Neural crest cell (in vitro differentiated cells): ENCODE results near the gene SPRR1A. TPM values are rescaled to one million over a fixed set of nuclear protein-coding genes. Genes with fewer than 3 reads are reported as not detected.

Experiments
- DNase-seq: peaks from one replicate; pipeline ENCODE4 v3.0.0; 2021; ENCODE audit warnings: low read depth, mixed read lengths, low spot score
- H3K27ac Mint-ChIP-seq: one replicate; pipeline ENCODE4 v1.8.0; 2021; ENCODE audit warnings: mild to moderate bottlenecking, mixed read lengths; ENCODE audit not compliant: unreplicated experiment
- H3K27me3 Mint-ChIP-seq: 2 replicates; pipeline ENCODE4 v1.8.0; 2021; ENCODE audit warnings: low read depth, mild to moderate bottlenecking, mixed read lengths
- H3K36me3 Mint-ChIP-seq: 2 replicates; pipeline ENCODE4 v1.8.0; 2021; ENCODE audit warnings: low read depth, mild to moderate bottlenecking, mixed read lengths
- H3K4me1 Mint-ChIP-seq: 2 replicates; pipeline ENCODE4 v1.8.0; 2021; ENCODE audit warnings: mixed read lengths
- H3K4me3 Mint-ChIP-seq: one replicate; pipeline ENCODE4 v1.8.0; 2021; ENCODE audit warnings: mild to moderate bottlenecking, mixed read lengths
- H3K9me3 Mint-ChIP-seq: 2 replicates; pipeline ENCODE4 v1.8.0; 2021; ENCODE audit warnings: mixed read lengths
- total RNA-seq: library from RNA; stranded (reverse); gene quantifications from 2 replicates; pipeline ENCODE4 v1.2.1, GENCODE V29; 2021
- TF ChIP-seq, protein P1 (sequence below): fragments of 200-600 bp; sonication (generic); conservative IDR thresholded peaks from 2 replicates; pipeline ENCODE4 v1.5.0; 2021; ENCODE audit warnings: antibody characterized with exemption, mild to moderate bottlenecking

SPRR1A gene
- total RNA-seq, 1 donor from 2014 or later, result not detected

DNA sequence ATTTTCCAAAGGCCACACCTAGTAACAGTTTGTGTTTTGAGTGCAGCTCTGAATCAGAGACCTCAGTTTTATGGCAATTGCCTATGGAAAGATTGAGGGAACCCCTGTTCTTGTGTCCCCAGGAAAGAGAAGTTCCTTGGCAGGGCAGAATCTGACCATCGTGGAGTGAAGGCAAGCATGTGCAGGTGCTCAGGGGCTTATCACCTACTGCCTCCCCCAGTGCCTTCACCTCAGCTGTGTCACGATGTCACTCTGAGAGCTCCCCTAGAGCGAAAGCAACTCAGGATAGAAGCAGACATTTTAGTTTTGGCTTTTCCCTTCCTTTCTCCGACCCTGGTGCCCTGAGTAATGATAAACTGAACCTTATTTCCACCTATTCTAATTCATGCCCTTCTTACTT, 1.8 kb upstream of the SPRR1A start:
- no peak overlapping the region for H3K27ac Mint-ChIP-seq
- no peaks in the 10 kb centered on the region for H3K36me3 Mint-ChIP-seq
- no peaks in the 10 kb centered on the region for H3K4me1 Mint-ChIP-seq
- TF ChIP-seq, protein P1, sequence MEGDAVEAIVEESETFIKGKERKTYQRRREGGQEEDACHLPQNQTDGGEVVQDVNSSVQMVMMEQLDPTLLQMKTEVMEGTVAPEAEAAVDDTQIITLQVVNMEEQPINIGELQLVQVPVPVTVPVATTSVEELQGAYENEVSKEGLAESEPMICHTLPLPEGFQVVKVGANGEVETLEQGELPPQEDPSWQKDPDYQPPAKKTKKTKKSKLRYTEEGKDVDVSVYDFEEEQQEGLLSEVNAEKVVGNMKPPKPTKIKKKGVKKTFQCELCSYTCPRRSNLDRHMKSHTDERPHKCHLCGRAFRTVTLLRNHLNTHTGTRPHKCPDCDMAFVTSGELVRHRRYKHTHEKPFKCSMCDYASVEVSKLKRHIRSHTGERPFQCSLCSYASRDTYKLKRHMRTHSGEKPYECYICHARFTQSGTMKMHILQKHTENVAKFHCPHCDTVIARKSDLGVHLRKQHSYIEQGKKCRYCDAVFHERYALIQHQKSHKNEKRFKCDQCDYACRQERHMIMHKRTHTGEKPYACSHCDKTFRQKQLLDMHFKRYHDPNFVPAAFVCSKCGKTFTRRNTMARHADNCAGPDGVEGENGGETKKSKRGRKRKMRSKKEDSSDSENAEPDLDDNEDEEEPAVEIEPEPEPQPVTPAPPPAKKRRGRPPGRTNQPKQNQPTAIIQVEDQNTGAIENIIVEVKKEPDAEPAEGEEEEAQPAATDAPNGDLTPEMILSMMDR, result no peak
- DNase-seq, result no peak
- H3K27me3 Mint-ChIP-seq, result peaks cover 24% of the 10 kb centered on the region
- no peaks in the 10 kb centered on the region for H3K9me3 Mint-ChIP-seq
- no peak overlapping the region for H3K4me3 Mint-ChIP-seq

DNA sequence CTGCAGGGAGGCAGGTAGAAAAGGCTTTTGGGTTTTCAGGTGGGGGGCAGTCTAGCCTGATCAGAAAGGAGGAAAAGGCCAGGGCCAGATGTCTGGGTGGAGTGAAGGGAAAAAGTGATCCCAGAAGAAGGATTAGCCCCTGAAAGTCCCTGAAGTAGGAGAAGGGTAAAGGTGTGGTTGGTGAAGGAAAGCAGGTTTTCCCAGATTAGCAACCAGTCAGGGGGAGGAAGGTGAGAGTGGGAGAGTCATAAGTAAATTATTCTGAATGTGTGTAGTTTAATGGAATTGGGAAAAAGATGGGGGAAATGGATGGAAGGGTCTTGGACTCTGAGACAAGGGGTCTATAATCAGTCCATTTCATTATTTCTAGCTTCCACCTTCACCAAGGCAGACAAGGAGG, 647 bp upstream of the SPRR1A start:
- TF ChIP-seq, protein P1, result no peak
- H3K27ac Mint-ChIP-seq, result no peak overlapping the region
- no peak overlapping the region for H3K4me3 Mint-ChIP-seq

DNA sequence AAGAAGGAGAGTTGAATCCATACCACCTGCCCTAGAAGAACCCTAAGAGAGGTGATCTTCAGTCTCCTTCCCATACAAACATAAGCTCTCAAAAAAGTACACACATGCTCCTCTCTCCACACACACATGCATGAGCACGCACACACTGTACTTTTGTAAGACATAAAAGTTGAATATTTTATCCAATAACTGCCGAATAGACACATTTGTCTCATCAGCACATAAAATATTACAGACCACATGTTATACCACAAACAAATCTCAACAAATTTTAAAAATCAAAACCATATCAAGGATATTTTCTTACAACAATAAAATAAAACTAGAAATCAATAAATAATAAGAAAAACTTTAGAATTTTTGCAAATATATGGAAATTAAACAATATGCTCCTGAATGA, 2.7 kb downstream of the SPRR1A start:
- H3K9me3 Mint-ChIP-seq, result no peaks in the 10 kb centered on the region
- H3K36me3 Mint-ChIP-seq, result no peaks in the 10 kb centered on the region
- no peak overlapping the region for H3K4me3 Mint-ChIP-seq
- TF ChIP-seq, protein P1, result no peak
- H3K27me3 Mint-ChIP-seq, result peaks cover 33% of the 10 kb centered on the region
- DNase-seq, result no peak
- H3K4me1 Mint-ChIP-seq, result no peaks in the 10 kb centered on the region
- H3K27ac Mint-ChIP-seq, result no peak overlapping the region

More for the DNA sequence above, 647 bp upstream of the SPRR1A start:
- Mint-ChIP-seq H3K4me1 (no peaks in the 10 kb centered on the region), H3K36me3 (no peaks in the 10 kb centered on the region), H3K27me3 (peaks cover 24% of the 10 kb centered on the region), H3K9me3 (no peaks in the 10 kb centered on the region)
- no peak for DNase-seq

DNA sequence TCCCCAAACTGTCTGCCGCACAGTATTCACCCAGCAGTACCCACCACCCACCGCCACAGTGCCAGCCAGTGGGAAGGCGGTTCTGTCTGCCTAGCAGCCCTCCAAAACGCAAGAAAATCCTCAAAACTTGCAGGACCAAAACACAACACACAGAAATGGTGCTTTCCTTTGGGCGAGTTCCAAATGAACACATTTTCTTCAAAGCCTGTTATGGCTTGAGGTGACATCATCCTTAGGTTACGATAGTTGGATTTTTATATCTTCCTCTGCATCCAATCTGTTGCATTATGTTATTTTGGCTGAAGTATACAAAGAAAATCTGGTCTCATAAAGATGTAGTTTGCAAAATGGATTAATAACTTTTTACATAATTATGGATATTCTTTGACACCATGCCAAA, 9.3 kb downstream of the SPRR1A start:
- Mint-ChIP-seq H3K36me3 (no peaks in the 10 kb centered on the region), H3K9me3 (no peaks in the 10 kb centered on the region), H3K27me3 (peaks cover 25% of the 10 kb centered on the region), H3K4me1 (no peaks in the 10 kb centered on the region), H3K4me3 (no peak overlapping the region), H3K27ac (no peak overlapping the region)
- TF ChIP-seq, protein P1, result no peak
- DNase-seq, result no peak

DNA sequence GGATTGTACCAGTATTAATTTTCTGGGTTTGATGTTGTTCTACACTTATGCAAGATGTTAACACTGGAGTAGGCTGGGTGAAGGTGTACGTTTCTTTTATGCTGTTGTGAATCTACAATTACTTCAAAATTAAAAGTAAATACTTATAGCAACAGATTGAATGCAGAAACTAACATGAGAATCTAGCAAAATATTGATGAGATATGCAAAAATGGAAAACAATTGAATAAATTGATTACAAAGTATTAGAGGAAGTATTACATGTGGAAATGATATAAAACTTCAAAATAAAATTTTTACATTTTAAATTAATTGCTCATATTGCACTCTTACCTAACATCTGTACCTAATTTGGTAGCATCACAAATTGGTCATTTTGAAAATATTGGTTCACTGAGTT, 12.0 kb downstream of the SPRR1A start:
- H3K27me3 Mint-ChIP-seq, result peaks cover 11% of the 10 kb centered on the region
- no peaks in the 10 kb centered on the region for H3K9me3 Mint-ChIP-seq
- H3K27ac Mint-ChIP-seq, result no peak overlapping the region
- TF ChIP-seq, protein P1, result no peak
- no peaks in the 10 kb centered on the region for H3K4me1 Mint-ChIP-seq
- no peak overlapping the region for H3K4me3 Mint-ChIP-seq
- H3K36me3 Mint-ChIP-seq, result no peaks in the 10 kb centered on the region
- DNase-seq, result no peak
